ENCODE data around the gene TBX2. TPM values are rescaled to one million over a fixed set of nuclear protein-coding genes. Genes with fewer than 3 reads are reported as not detected.
A peak's percentile ranks its signal among the peaks of the same experiment; 100 is the strongest.

The TBX2 gene
- total and polyA plus RNA-seq, 10 of the 15 experiments (the other 5 are each of a cell fraction or from before 2014, with no cell fraction given), result 0.13 TPM; not detected in 9

DNA sequence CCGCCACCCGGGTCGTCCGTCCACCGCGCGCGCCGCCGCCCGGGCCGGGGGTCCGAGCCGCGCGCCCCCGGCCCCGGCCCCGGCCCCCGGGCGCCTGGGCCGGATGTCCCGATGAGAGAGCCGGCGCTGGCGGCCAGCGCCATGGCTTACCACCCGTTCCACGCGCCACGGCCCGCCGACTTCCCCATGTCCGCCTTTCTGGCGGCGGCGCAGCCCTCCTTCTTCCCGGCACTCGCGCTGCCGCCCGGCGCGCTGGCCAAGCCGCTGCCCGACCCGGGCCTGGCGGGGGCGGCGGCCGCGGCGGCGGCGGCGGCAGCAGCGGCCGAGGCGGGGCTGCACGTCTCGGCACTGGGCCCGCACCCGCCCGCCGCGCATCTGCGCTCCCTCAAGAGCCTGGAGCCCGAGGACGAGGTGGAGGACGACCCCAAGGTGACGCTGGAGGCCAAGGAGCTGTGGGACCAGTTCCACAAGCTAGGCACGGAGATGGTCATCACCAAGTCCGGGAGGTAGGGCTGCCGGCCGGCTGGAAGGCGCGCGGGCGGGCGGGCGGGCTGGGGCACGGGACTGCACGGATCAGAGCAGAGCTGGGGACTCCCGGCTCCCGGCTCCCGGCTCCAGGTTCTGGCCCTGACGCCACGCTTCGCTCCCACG is 548 bp downstream of the TBX2 start (continued):
- TF ChIP-seq, protein P1, sequence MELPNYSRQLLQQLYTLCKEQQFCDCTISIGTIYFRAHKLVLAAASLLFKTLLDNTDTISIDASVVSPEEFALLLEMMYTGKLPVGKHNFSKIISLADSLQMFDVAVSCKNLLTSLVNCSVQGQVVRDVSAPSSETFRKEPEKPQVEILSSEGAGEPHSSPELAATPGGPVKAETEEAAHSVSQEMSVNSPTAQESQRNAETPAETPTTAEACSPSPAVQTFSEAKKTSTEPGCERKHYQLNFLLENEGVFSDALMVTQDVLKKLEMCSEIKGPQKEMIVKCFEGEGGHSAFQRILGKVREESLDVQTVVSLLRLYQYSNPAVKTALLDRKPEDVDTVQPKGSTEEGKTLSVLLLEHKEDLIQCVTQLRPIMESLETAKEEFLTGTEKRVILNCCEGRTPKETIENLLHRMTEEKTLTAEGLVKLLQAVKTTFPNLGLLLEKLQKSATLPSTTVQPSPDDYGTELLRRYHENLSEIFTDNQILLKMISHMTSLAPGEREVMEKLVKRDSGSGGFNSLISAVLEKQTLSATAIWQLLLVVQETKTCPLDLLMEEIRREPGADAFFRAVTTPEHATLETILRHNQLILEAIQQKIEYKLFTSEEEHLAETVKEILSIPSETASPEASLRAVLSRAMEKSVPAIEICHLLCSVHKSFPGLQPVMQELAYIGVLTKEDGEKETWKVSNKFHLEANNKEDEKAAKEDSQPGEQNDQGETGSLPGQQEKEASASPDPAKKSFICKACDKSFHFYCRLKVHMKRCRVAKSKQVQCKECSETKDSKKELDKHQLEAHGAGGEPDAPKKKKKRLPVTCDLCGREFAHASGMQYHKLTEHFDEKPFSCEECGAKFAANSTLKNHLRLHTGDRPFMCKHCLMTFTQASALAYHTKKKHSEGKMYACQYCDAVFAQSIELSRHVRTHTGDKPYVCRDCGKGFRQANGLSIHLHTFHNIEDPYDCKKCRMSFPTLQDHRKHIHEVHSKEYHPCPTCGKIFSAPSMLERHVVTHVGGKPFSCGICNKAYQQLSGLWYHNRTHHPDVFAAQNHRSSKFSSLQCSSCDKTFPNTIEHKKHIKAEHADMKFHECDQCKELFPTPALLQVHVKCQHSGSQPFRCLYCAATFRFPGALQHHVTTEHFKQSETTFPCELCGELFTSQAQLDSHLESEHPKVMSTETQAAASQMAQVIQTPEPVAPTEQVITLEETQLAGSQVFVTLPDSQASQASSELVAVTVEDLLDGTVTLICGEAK (IDR thresholded peaks at IDR 0.05; ENCODE audit: borderline replicate concordance), result no peak

DNA sequence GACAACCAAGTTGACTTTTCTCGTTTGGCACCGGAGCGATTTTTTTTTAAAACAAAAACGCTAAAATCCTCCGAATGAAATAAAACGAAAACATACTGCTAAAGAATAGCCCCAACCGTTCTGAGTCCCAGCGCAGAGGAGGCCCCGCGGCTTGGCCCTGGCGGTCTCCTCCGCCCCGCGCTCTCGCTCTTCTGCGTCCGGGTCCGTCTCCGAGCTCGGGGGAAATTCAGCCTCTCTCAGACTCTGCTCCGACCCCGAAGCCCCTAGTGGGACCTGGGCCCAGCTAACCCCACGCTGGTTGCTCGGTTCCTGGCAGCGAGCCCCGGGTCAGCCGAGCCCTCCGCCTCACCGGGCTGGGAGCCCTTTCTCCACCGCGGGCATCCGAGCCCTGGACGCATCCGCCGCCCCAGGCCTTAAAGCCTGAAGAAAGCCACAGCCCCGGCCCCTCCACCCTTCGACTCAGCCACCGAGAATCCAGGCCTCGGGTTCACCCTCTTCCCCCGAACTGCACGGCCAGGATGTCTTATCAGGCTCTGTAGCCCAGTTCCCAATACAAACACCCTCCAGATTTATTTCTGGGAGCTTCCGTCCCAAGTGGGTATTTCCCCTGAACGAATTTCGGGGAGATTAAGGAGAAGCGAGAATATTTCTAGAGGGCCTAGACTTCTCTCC is 1.2 kb downstream of the TBX2 start:
- Histone ChIP-seq H3K36me3 (ENCODE audit: control insufficient read depth in 2 of 2, insufficient read depth in 2 of 2, low read length in 1 of 2) (no peaks in the 10 kb centered on the region; a peak in 1 of 4 replicates), H3K27ac (ENCODE audit: control insufficient read depth, insufficient read depth) (no peak overlapping the region), H3K4me2 (ENCODE audit: control insufficient read depth, insufficient read depth) (no peak overlapping the region), H3K79me2 (ENCODE audit: control insufficient read depth, insufficient read depth, low read length) (no peaks in the 10 kb centered on the region), H4K20me1 (ENCODE audit: control insufficient read depth, insufficient read depth) (no peaks in the 10 kb centered on the region), H3K27me3 (replicated peaks in 1 of 2; ENCODE audit: control insufficient read depth in 2 of 2, insufficient read depth in 2 of 2, low read length in 1 of 2) (peaks cover 29 to 43% of the 10 kb centered on the region in 2 experiments), H3K9me3 (replicated peaks; ENCODE audit: control insufficient read depth, insufficient read depth, low read length) (no peaks in the 10 kb centered on the region; the same call in 2 of the 3 replicates), H3K9ac (ENCODE audit: control insufficient read depth, insufficient read depth, low read length) (no peak overlapping the region), H3K4me1 (ENCODE audit: control insufficient read depth, insufficient read depth, low read length) (no peaks in the 10 kb centered on the region), H2AFZ (ENCODE audit: control insufficient read depth, low read depth, low read length) (no peak overlapping the region), H3K4me3 (no peak overlapping the region)
- TF ChIP-seq NFXL1 (IDR thresholded peaks at IDR 0.05; ENCODE audit: borderline replicate concordance) (peak; percentile 95), SUZ12 (IDR thresholded peaks at IDR 0.05; ENCODE audit: unreplicated experiment) (peak; percentile 81), EED (IDR thresholded peaks at IDR 0.05; ENCODE audit: low read depth) (no peak), ETV6 (conservative IDR thresholded peaks at IDR 0.05 in 1 of 2, IDR thresholded peaks at IDR 0.05 in 1 of 2; ENCODE audit: borderline replicate concordance in 1 of 2, low read depth in 1 of 2) (peak in 1 of 2 experiments; percentile 79; a peak in 1 of 4 replicates)
- TF ChIP-seq, protein P2, sequence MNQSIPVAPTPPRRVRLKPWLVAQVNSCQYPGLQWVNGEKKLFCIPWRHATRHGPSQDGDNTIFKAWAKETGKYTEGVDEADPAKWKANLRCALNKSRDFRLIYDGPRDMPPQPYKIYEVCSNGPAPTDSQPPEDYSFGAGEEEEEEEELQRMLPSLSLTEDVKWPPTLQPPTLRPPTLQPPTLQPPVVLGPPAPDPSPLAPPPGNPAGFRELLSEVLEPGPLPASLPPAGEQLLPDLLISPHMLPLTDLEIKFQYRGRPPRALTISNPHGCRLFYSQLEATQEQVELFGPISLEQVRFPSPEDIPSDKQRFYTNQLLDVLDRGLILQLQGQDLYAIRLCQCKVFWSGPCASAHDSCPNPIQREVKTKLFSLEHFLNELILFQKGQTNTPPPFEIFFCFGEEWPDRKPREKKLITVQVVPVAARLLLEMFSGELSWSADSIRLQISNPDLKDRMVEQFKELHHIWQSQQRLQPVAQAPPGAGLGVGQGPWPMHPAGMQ (IDR thresholded peaks at IDR 0.05; ENCODE audit: borderline replicate concordance), result no peak
- CTCF ChIA-PET, result no interaction called here
- DNase-seq (ENCODE audit: low read depth, low spot score) (no peak), FAIRE-seq (no peak), ATAC-seq (no peak)
- no TSS peak for BruUV-seq (replicated peaks)
- intact Hi-C loops (cut with micrococcal nuclease; ENCODE audit: unreplicated experiment) (no loop called here), in situ Hi-C loops (cut with MboI) (no loop called here)
- RAD21 ChIA-PET (ENCODE audit: unreplicated experiment), result interaction anchor here (0.5 kb wide), 1 partner anchor 30 kb away, joined by 3 read pairs; no protein-coding TSS in a partner anchor
- SMC1A ChIA-PET (ENCODE audit: uncharacterized antibody, unreplicated experiment), result no interaction called here
- POLR2A ChIA-PET, result interaction anchor here (0.7 kb wide), 1 partner anchor 455 kb away, joined by 4 read pairs; no protein-coding TSS in a partner anchor
- 11% methylated on average over 40 of the region's 45 CpGs for WGBS (ENCODE audit: insufficient coverage, insufficient replicate concordance, low lambda C conversion rate, missing lambda C conversion rate)
